GM12892 (cell line): ENCODE measurements around the gene ZC3HAV1.

Source experiments
- POLR2A ChIP-seq: IDR thresholded peaks from 2 replicates; pipeline ENCODE4 v1.6.1; 2011; ENCODE audit warnings: low read depth, low read length, control low read depth
- TAF1 ChIP-seq: IDR thresholded peaks from 2 replicates; pipeline ENCODE4 v1.6.1; 2011; ENCODE audit warnings: low read depth, mild to moderate bottlenecking, control low read depth, low read length, borderline replicate concordance

- TF ChIP-seq TAF1 (no peak), POLR2A (no peak)
These were observed 83.0 kb downstream of the ZC3HAV1 start for GRCh38 chr7:139026551-139026950.
